Left ventricle myocardium inferior (tissue), 1 donor: ENCODE results near the gene TSC22D2. TPM values are rescaled to one million over a fixed set of nuclear protein-coding genes. Genes with fewer than 3 reads are reported as not detected.
"Not testable (repeated sequence)": the region's sequence is repeated elsewhere in the genome, so short reads cannot be mapped to it uniquely, and the experiment has no call there.

Experiments used
- DNase-seq: peaks from one replicate; pipeline ENCODE4 v3.0.0-alpha.2; 2020
- H3K27ac ChIP-seq: fragments of 200-600 bp; replicated peaks from 2 replicates; pipeline ENCODE4 v1.8.0; 2021
- H3K27me3 ChIP-seq: fragments of 200-600 bp; 2 replicates; pipeline ENCODE4 v1.8.0; 2021; ENCODE audit warnings: low read depth
- H3K36me3 ChIP-seq: fragments of 200-600 bp; 2 replicates; pipeline ENCODE4 v1.8.0; 2021
- H3K4me1 ChIP-seq: fragments of 200-600 bp; 2 replicates; pipeline ENCODE4 v1.8.0; 2021
- H3K4me3 ChIP-seq: fragments of 200-600 bp; 2 replicates; pipeline ENCODE4 v1.8.0; 2021; ENCODE audit warnings: mild to moderate bottlenecking, moderate library complexity
- H3K9me3 ChIP-seq: fragments of 200-600 bp; replicated peaks from 2 replicates; pipeline ENCODE4 v1.8.0; 2021
- CTCF ChIP-seq: fragments of 200-600 bp; IDR thresholded peaks from 2 replicates; pipeline ENCODE4 v1.8.0; 2021; ENCODE audit warnings: antibody characterized with exemption, mild to moderate bottlenecking, borderline replicate concordance
- intact Hi-C: fragments of 100-400 bp; cut with micrococcal nuclease; formaldehyde crosslinking; loops from one replicate; pipeline ENCODE4 v1.11.0; 2022
- total RNA-seq: library from RNA; stranded (reverse); fragmentation: NEBNext Ultra II Directional; extraction: Animal tissue kit (Norgen Biotek cat#: 25700); gene quantifications from one replicate; pipeline ENCODE4 v1.2.1, GENCODE V29; 2021
- donor health status: DM: no; HTN: yes; CAD: no; lungs with severe emphysema.

TSC22D2 gene
- total RNA-seq, 1 donor from 2014 or later = 21.9 TPM

- TF ChIP-seq CTCF = no peak
- Histone ChIP-seq H3K4me3 (no peak overlapping the region), H3K9me3 (peaks cover 30% of the 10 kb centered on the region), H3K27me3 (no peaks in the 10 kb centered on the region), H3K4me1 (no peaks in the 10 kb centered on the region), H3K27ac (no peak overlapping the region), H3K36me3 (no peaks in the 10 kb centered on the region)
- no peak for DNase-seq
- intact Hi-C loops = loop anchor here (10.0 kb wide), 1 partner anchor 76 kb away; no protein-coding TSS in a partner anchor
These were observed 82.3 kb downstream of the TSC22D2 start for GRCh38 chr3:150490277-150490986.

- H3K27ac ChIP-seq = no peak overlapping the region
- H3K4me1 ChIP-seq = no peaks in the 10 kb centered on the region
- no peaks in the 10 kb centered on the region for H3K9me3 ChIP-seq
- H3K4me3 ChIP-seq = no peak overlapping the region
- TF ChIP-seq CTCF = no peak
- DNase-seq = no peak
- intact Hi-C loops = loop anchor here (10.0 kb wide), 1 partner anchor 80 kb away; no protein-coding TSS in a partner anchor
- H3K27me3 ChIP-seq = no peaks in the 10 kb centered on the region
- no peaks in the 10 kb centered on the region for H3K36me3 ChIP-seq
These were observed 86.4 kb downstream of the TSC22D2 start for GRCh38 chr3:150494411-150494977.

GRCh38 chr3:150495149-150495548 lies 87.1 kb downstream of the TSC22D2 start:
- H3K4me3 ChIP-seq = no peak overlapping the region
- no peak overlapping the region for H3K27ac ChIP-seq
- no peak for DNase-seq
- TF ChIP-seq CTCF = no peak
- no peaks in the 10 kb centered on the region for H3K27me3 ChIP-seq
- H3K9me3 ChIP-seq = no peaks in the 10 kb centered on the region
- H3K36me3 ChIP-seq = no peaks in the 10 kb centered on the region
- no peaks in the 10 kb centered on the region for H3K4me1 ChIP-seq
- intact Hi-C loops = loop anchor here (5.0 to 10.0 kb wide), 2 partner anchors 80 to 208 kb away; no protein-coding TSS in a partner anchor

- H3K27ac ChIP-seq = no peak overlapping the region
- intact Hi-C loops = loop anchor here (5.0 to 10.0 kb wide), 2 partner anchors 81 to 208 kb away; no protein-coding TSS in a partner anchor
- peak; percentile 85 for TF ChIP-seq CTCF
- no peak overlapping the region for H3K4me3 ChIP-seq
- no peak for DNase-seq
- no peaks in the 10 kb centered on the region for H3K9me3 ChIP-seq
- no peaks in the 10 kb centered on the region for H3K27me3 ChIP-seq
- no peaks in the 10 kb centered on the region for H3K36me3 ChIP-seq
- H3K4me1 ChIP-seq = no peaks in the 10 kb centered on the region
These were observed 87.6 kb downstream of the TSC22D2 start for GRCh38 chr3:150495563-150496168.

- Histone ChIP-seq H3K4me3 (no peak overlapping the region), H3K27me3 (no peaks in the 10 kb centered on the region), H3K27ac (no peak overlapping the region), H3K36me3 (no peaks in the 10 kb centered on the region), H3K4me1 (no peaks in the 10 kb centered on the region), H3K9me3 (no peaks in the 10 kb centered on the region)
- no peak for DNase-seq
- intact Hi-C loops = loop anchor here (5.0 to 10.0 kb wide), 2 partner anchors 83 to 211 kb away; no protein-coding TSS in a partner anchor
- TF ChIP-seq CTCF = no peak
These were observed 89.9 kb downstream of the TSC22D2 start for GRCh38 chr3:150497956-150498355.

GRCh38 chr3:150500960-150501359 lies 92.9 kb downstream of the TSC22D2 start:
- DNase-seq, H3K4me1 ChIP-seq, H3K9me3 ChIP-seq, H3K27me3 ChIP-seq, H3K4me3 ChIP-seq, H3K27ac ChIP-seq, intact Hi-C loops, H3K36me3 ChIP-seq: not testable (repeated sequence)
